ENCODE measurements around the gene CLN6.
"Not testable (repeated sequence)": the region's sequence is repeated elsewhere in the genome, so short reads cannot be mapped to it uniquely, and the experiment has no call there.

CLN6 gene

GRCh38 chr15:68208636-68209240, 20.8 kb downstream of the CLN6 start:
- no peak for FAIRE-seq
- no peak for DNase-seq (ENCODE audit: extremely low spot score, insufficient read length, low read depth)

GRCh38 chr15:68208136-68208535, 21.4 kb downstream of the CLN6 start:
- no peak for FAIRE-seq

GRCh38 chr15:68207176-68207935, 22.2 kb downstream of the CLN6 start:
- FAIRE-seq (no peak), DNase-seq (ENCODE audit: extremely low spot score, insufficient read length, low read depth) (no peak)

More at GRCh38 chr15:68208136-68208535, 21.4 kb downstream of the CLN6 start:
- DNase-seq (ENCODE audit: extremely low spot score, insufficient read length, low read depth) = no peak

- no peak for DNase-seq (ENCODE audit: extremely low spot score, insufficient read length, low read depth)
- FAIRE-seq = no peak
These were observed 22.8 kb downstream of the CLN6 start for GRCh38 chr15:68206711-68207151.

GRCh38 chr15:68205954-68206539, 23.5 kb downstream of the CLN6 start:
- no peak for DNase-seq (ENCODE audit: extremely low spot score, insufficient read length, low read depth)
- no peak for FAIRE-seq

GRCh38 chr15:68205558-68205944, 24.0 kb downstream of the CLN6 start:
- DNase-seq (ENCODE audit: extremely low spot score, insufficient read length, low read depth) (no peak), FAIRE-seq (no peak)

GRCh38 chr15:68204776-68205557, 24.6 kb downstream of the CLN6 start, which contains the start of gene CALML4:
TSS of gene CALML4 (minus strand) at chr15:68205332. CDS start at chr15:68205247, 85 bp downstream.
- DNase-seq (ENCODE audit: extremely low spot score, insufficient read length, low read depth) (no peak), FAIRE-seq (no peak)

- FAIRE-seq = no peak
- no peak for DNase-seq (ENCODE audit: extremely low spot score, insufficient read length, low read depth)
These were observed 25.2 kb downstream of the CLN6 start for GRCh38 chr15:68204361-68204760.

- DNase-seq (ENCODE audit: extremely low spot score, insufficient read length, low read depth) (no peak), FAIRE-seq (no peak)
These were observed 25.6 kb downstream of the CLN6 start for GRCh38 chr15:68203956-68204355.

- FAIRE-seq = no peak
These were observed 26.0 kb downstream of the CLN6 start for GRCh38 chr15:68203486-68203885.

GRCh38 chr15:68202994-68203393, 26.5 kb downstream of the CLN6 start:
- FAIRE-seq; DNase-seq (ENCODE audit: extremely low spot score, insufficient read length, low read depth): not testable (repeated sequence)

More at GRCh38 chr15:68203486-68203885, 26.0 kb downstream of the CLN6 start:
- DNase-seq (ENCODE audit: extremely low spot score, insufficient read length, low read depth) = no peak

- no peak for FAIRE-seq
These were observed 27.7 kb downstream of the CLN6 start for GRCh38 chr15:68201879-68202261.

GRCh38 chr15:68201153-68201878, 28.2 kb downstream of the CLN6 start:
- DNase-seq (ENCODE audit: extremely low spot score, insufficient read length, low read depth) (no peak), FAIRE-seq (no peak)

More at GRCh38 chr15:68201879-68202261, 27.7 kb downstream of the CLN6 start:
- DNase-seq (ENCODE audit: extremely low spot score, insufficient read length, low read depth) = no peak

- DNase-seq (ENCODE audit: extremely low spot score, insufficient read length, low read depth) (no peak), FAIRE-seq (no peak)
These were observed 29.3 kb downstream of the CLN6 start for GRCh38 chr15:68200016-68200861.

GRCh38 chr15:68199340-68199739, 30.2 kb downstream of the CLN6 start:
- FAIRE-seq = no peak
- DNase-seq (ENCODE audit: extremely low spot score, insufficient read length, low read depth) = no peak

GRCh38 chr15:68197661-68198437, 31.7 kb downstream of the CLN6 start:
- FAIRE-seq (no peak), DNase-seq (ENCODE audit: extremely low spot score, insufficient read length, low read depth) (no peak)

GRCh38 chr15:68197170-68197492, 32.4 kb downstream of the CLN6 start:
- DNase-seq (ENCODE audit: extremely low spot score, insufficient read length, low read depth) (no peak), FAIRE-seq (no peak)
